GM10248 (cell line): ENCODE data around the gene RASD1.
"Not testable (repeated sequence)": the region's sequence is repeated elsewhere in the genome, so short reads cannot be mapped to it uniquely, and the experiment has no call there.

ENCODE experiments used
- CTCF ChIA-PET: fragments of 300-600 bp; sonication (Branson Sonifier 250); formaldehyde crosslinking; extraction: SDS; loops from one replicate; lab custom pipeline; 2021; ENCODE audit warnings: antibody characterized with exemption; lab: Yijun Ruan, JAX
- POLR2A ChIA-PET: fragments of 350-650 bp; sonication (Branson Sonifier 250); formaldehyde crosslinking; extraction: SDS; loops from one replicate; lab custom pipeline; 2020; ENCODE audit warnings: antibody characterized with exemption; lab: Yijun Ruan, JAX
- DNase-seq: peaks from one replicate; pipeline ENCODE4 v3.0.0; 2012; ENCODE audit errors: extremely low spot score
- TF ChIP-seq, protein P1 (sequence below): IDR thresholded peaks from 2 replicates; pipeline ENCODE4 v1.5.1; 2012; ENCODE audit warnings: mild to moderate bottlenecking, low read depth; ENCODE audit errors: extremely low read depth, missing control alignments, control extremely low read depth

RASD1 gene

DNA sequence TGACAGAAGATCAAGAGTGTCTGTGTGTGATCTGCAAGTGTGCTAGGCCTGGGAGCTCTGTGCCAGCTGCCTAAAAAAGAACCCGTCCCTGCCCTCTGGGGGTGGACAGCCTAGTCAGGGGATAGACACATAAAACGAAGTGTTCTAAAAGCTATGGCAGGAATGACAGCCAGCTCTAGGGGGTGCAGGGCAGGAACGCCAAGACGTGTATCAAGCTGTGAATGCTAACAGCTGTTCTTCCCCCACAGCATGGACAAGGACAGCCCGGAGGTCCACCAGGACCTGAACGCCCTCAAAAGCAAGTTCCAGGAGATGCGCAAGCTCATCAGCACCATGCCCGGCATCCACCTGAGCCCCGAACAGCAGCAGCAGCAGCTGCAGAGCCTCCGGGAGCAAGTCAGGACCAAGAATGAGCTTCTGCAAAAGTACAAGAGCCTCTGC lies 5.1 kb downstream of the RASD1 start:
- ChIA-PET POLR2A (no interaction called here), CTCF (interaction anchor here (1.3 to 2.6 kb wide), 5 partner anchors 10 to 151 kb away, joined by 5 to 15 read pairs (median 6); no protein-coding TSS in a partner anchor)
- TF ChIP-seq, protein P1, sequence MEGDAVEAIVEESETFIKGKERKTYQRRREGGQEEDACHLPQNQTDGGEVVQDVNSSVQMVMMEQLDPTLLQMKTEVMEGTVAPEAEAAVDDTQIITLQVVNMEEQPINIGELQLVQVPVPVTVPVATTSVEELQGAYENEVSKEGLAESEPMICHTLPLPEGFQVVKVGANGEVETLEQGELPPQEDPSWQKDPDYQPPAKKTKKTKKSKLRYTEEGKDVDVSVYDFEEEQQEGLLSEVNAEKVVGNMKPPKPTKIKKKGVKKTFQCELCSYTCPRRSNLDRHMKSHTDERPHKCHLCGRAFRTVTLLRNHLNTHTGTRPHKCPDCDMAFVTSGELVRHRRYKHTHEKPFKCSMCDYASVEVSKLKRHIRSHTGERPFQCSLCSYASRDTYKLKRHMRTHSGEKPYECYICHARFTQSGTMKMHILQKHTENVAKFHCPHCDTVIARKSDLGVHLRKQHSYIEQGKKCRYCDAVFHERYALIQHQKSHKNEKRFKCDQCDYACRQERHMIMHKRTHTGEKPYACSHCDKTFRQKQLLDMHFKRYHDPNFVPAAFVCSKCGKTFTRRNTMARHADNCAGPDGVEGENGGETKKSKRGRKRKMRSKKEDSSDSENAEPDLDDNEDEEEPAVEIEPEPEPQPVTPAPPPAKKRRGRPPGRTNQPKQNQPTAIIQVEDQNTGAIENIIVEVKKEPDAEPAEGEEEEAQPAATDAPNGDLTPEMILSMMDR = no peak
- DNase-seq = no peak

DNA sequence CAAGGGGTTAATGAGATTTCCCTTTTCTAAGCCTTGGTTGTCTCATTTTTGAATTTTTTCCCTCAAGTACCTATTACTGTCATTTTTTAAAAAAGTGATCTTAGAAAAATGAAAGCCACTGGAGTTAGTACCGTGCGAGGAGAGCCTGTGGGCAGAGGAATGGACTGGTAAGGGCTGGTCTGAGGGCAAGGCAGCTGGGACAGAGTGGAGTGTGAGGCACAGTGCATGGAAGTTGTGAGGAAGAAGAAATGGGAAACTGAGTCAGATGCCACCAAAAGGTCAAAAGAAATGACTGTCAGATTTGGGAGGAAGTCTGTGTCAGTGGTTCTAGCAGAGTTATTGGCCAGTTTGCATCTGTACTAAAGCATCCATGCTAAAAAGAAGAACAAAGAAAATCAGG lies 8.2 kb downstream of the RASD1 start:
- DNase-seq = no peak
- POLR2A ChIA-PET = no interaction called here
- TF ChIP-seq, protein P1 = no peak
- CTCF ChIA-PET = interaction anchor here (2.7 kb wide), 1 partner anchor 9 kb away, joined by 12 read pairs; no protein-coding TSS in a partner anchor

DNA sequence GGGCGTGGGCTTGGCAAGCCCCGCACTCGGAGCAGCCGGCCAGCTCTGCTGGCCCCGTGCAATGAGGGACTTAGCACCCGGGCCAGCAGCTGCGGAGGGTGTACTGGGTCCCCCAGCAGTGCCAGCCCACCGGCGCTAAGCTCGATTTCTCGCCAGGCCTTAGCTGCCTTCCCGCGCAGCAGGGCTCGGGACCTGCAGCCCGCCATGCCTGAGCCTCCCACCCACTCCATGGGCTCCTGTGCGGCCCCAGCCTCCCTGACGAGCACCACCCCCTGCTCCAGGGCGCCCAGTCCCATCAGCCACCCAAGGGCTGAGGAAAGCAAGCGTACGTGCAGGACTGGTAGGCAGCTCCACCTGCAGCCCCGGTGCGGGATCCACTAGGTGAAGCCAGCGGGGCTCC lies 9.8 kb downstream of the RASD1 start:
- POLR2A ChIA-PET, DNase-seq: not testable (repeated sequence)
- CTCF ChIA-PET = interaction anchor here (1.3 to 2.7 kb wide), 2 partner anchors 10 to 156 kb away, joined by 3 to 12 read pairs; no protein-coding TSS in a partner anchor

DNA sequence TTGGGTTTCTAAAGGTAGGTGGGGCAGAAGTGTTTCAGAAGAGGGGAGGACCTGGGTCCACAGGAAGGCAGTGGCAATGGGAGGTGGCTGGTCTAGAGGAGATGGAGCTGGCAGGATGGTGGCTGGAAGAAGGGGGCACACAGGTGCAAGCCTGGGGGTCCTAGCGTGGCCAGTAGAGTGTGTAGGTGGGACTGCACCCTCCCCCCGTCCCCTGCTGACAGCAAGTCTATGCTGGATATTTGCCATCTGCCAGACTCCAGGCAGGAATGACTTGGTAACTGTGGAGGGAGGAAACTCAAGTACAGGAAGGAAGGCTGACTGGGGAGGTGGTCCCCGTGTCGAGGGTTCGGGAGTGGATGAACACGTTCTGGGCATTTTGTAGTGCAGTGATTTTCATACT lies 10.8 kb downstream of the RASD1 start:
- ChIA-PET CTCF (no interaction called here), POLR2A (no interaction called here)
- DNase-seq = no peak
- TF ChIP-seq, protein P1 = no peak

DNA sequence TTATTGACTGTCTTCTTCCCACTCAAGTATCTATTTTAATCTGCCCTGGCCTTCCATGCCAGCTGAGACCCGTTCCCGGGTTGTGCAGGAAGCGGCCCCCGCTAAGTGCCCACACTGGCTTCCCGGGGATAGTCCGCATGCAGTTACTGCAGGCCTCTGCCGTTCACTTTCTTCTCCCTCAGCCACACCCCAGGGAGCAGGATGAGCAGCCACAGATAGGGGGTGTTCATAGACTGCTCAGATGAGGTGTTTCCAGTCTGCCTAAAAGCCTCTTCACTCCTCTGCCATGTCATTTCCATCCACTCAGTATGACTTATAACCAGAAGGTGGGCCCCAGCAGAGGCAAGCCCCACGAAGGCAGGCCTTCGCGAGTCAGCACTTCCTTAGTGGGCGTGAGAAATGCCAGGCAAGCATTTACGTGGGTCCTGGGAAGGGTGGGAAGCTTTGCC lies 11.7 kb downstream of the RASD1 start:
- TF ChIP-seq, protein P1 = no peak
- DNase-seq = no peak
- POLR2A ChIA-PET = no interaction called here
- CTCF ChIA-PET = interaction anchor here (1.3 kb wide), 1 partner anchor 122 kb away, joined by 4 read pairs; no protein-coding TSS in a partner anchor

DNA sequence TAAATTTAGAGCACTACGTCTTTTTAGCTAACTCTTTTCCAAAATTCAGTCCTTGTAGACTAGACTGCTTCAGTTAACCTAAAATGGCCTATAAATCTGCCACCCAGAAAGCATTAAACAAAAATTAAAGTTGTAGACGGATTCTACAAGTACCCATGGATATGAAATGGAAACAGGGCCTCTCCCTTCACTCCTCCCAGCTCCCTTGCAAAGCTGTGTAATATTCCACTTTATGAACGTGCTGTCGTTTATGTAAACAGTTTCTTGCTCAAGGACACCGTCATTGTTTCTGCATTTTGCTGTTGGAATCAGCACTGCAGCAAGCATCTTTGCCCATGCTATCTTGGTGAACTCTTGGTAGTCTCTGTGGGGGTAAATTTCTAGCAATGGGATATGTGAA lies 14.3 kb downstream of the RASD1 start:
- DNase-seq = no peak
- TF ChIP-seq, protein P1 = no peak
- CTCF ChIA-PET = interaction anchor here (1.2 to 1.9 kb wide), 2 partner anchors 8 to 15 kb away, joined by 6 to 7 read pairs; partner anchors contain the start of gene RASD1
- POLR2A ChIA-PET = no interaction called here

DNA sequence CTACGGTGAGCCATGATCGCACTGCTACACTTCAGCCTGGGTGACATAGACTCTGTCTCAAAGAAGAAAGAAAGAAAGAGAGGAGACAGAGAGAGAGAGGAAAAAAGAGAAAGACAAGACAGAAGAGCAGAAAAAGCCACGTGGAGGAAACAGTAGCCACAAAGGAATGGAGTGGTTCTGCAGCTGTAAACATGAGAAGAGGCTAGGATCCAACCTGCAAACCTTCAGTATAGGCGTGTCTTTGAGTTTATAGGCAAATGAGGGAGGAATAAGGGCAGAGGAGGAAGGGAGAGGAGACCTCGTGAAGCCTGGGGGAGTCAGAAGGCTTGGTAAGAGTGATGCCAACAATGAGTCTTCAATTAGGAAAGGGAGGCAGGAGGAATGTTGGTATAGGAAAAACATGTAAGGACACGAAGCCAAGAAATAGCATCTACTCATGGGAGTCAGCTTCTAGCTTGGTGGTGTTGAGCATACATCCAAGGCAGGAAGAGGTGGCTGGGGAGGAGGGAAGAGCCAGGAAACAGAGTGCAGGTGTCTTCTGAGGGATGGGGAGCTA lies 15.5 kb downstream of the RASD1 start:
- no peak for DNase-seq
- TF ChIP-seq, protein P1 = no peak
- POLR2A ChIA-PET = no interaction called here
- CTCF ChIA-PET = interaction anchor here (1.9 kb wide), 1 partner anchor 10 kb away, joined by 7 read pairs; no protein-coding TSS in a partner anchor
